Right kidney (tissue), 1 donor: ENCODE measurements around the gene PRKAR1B.

ENCODE experiments used
- DNase-seq: peaks from one replicate; pipeline ENCODE4 v3.0.0-alpha.2; 2016

Gene PRKAR1B

DNA sequence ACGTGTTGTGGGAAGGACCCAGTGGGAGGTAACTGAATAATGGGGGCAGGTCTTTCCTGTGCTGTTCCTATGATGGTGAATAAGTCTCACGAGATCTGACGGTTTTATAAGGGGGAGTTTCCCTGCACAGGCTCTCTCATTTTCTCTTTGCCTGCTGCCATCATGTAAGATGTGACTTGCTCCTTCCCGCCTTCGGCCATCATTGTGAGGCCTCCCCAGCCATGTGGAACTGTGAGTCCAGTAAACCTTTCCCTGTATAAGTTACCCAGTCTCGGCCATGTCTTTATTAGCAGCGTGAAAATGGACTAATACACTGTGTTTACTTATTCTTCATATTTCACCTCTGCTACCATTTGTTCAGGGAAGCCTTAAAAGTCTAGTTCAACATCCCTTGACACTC lies 2.8 kb downstream of the PRKAR1B start:
- DNase-seq = no peak

DNA sequence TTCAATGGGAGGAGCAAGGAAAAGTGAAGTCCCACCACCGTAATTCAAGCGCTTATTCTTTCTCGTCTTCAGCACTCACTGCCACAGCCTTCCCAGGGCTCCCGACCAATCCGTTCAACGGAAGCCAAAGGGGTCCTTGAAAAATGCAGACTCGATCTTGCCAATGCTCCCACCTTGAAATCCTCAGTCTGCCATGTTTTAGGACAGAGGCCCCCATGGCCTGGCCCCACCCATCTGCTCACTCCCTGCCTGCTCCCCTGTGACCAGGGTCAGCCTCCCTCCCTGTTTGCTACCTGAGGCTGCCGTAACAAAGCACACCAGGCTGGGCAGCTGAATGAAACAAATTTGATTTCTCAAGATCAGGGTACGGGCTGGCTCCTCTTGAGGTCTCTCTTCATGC lies 3.5 kb downstream of the PRKAR1B start:
- no peak for DNase-seq

DNA sequence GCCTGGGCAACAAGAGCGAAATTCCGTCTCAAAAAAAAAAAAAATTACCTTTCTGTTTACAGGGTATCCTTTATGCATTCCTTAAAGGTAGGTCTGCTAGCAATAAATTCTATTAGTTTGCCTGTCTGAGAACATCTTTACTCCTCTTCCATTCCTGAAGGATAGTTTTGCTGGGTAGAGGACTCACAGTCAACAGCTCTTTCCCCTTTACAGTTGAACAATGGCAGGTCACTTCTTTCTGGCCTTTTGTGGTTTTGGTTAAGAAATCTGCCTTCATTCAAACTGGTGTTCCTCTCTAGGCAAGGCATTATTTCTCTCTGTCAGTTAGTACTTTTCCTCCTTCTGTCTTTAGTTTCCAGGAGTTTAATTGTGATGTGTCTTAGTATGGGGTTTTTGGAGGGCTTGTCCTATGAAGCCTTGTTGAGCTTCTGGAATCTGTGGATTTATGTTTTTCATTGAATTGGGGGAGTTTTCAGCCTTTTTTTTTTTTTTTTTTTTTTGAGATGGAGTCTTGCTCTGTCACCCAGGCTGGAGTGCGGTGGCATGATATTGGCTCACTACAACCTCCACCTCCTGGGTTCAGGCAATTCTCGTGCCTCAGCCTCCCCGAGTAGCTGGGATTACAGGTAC lies 5.3 kb downstream of the PRKAR1B start:
- no peak for DNase-seq

GRCh38 chr7:716636-717035 lies 10.4 kb downstream of the PRKAR1B start:
- no peak for DNase-seq

DNA sequence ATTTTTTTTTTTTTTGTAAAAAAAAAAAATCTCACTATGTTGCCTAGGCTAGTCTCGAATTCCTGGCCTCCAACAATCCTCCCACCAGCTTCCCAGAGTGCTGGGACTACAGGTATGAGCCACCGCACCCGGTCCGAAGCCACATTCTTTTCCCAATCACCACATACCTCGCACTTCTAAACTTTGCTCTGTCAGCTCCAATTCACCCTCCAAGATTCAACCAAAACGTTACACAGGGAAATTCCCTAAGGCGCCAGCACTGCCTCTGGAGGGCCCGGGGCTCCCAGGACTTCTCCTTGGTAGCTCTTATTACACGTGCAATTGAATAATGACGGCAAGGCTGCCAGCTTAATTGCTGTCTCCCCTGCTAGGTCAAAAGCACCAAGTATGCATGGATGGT lies 10.9 kb downstream of the PRKAR1B start:
- DNase-seq = no peak

DNA sequence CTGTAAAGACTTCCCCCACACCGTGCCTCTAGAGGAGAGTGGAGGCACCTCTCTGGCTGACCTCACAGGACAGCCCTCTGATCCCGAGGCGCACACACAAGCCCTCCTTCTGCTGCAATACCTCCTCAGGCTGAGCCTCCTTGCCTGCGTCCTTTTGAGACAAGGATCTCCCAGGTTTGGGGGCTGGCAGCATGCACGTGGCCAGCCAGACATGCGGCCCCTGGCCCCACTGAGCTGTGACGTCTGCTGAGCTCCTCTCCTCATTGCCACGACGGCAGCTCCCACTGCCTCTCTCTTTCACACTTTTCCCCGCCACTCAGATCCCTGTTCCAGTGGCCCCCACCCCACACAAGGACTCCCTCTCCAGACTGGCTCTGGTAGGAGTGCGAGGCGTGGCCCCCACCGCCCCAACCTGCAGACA lies 12.8 kb downstream of the PRKAR1B start:
- DNase-seq = no peak

DNA sequence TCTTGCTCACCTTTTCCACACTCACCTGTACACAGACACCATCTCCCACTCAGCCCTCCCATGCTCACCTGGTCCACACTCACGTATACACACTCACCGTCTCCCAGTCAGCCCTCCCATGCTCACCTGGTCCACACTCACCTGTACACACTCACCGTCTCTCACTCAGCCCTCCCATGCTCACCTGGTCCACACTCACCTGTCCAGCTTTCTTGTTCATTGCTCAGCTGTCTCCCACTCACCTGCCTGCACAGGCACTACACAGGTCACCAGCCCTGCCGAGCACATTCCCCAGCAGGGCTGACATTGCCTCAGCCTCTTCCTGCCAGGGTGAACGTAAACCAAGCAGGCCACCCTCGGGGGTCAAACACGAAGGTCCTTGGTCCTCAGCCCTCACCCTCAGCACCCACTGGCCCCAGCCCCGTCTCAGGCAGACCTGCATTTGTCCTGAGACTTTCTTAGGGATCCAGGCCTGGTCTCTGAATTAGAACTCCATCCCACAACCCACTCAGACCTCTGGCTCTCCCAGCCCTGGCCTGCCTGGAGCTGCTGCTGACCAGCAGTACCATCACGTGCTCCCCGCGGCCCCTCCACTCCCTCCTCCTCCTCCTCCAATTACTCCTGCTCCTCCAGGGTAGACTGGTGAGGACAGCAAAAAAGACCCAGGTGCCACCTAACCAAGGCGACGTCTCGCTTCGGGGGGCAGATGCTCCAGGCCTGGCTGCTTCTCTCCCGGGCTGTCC lies 13.4 kb downstream of the PRKAR1B start:
- DNase-seq = no peak

- no peak for DNase-seq
Measured at GRCh38 chr7:713139-713457, 14.0 kb downstream of the PRKAR1B start.

DNA sequence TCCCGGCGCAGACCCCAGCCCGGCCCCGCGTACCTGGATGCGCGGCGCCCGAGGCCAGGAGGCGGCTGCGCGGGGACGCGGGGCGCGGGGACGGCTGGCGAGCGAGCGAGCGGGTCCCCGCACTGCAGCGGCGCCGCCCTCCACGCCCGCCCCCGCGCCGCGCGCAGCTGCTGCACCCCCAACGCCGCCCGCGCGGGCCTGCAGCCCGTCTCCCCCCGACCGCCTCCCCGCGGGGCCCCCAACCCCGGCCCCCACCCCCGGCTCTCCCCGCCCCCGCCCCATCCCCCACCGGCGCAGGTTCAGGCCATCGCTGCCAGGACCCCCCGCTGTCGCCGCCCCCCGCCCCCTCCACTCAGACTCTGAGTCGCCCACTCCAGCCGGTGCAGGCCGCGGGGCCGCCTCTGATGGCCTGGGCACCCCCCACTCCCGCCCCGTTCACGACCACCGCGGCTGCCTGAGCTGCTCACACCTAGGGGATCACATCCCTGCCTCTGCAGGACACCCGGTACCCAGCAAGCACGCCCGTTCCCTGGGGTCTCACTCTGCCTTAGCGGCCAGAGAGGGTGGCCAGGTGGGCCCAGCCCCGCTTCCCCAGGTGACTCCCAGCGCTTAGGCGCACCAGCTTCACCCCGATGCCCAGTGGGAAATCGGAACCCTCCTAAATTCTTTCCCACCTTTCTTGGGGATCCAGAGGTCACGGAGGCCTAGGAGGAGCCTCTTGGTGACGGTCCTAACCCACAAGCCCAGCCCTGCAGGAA lies 14.5 kb downstream of the PRKAR1B start:
- DNase-seq = no peak

- DNase-seq = no peak
Measured at GRCh38 chr7:711922-712380, 15.1 kb downstream of the PRKAR1B start.

DNA sequence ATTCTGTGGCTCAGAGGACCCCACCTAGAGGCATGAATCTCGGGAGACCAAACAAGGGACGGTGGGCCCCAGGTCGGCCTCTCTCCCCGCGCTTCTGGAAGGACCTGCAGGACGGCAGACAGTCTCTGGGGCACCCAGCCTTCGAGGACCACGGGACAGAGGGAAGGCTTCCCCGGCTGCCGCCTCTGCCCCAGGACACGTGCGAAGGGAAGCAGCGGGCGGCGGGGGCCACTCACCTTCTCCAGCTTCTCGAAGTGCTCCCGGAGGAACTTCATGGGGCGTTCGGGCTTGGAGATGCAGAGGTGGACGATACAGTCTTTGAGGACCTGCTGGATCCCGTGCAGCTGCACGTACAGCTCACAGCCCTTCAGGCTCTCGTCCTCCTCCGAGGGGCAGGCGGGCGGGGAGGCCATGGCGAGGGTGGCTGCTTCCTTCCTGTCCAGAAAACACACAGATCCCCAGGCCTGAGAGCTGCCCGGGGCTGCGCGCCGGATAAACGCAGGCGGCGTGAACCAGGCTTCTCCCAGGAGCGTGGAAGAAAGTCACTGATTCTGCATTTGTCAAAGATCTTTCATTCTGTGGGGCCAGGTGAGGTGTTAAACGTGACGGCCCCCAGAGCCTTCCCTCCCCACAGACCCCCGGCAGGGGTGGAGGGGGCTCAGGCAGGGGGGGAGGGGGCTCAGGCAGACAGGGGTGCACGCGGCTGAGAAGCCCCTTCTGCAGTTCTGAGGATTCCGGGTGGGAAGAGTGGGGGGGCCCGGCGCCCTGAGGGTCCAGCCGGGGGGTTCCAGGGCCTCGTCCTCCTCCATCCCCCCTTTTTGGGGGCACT lies 15.8 kb downstream of the PRKAR1B start:
- DNase-seq = peak; percentile 56

DNA sequence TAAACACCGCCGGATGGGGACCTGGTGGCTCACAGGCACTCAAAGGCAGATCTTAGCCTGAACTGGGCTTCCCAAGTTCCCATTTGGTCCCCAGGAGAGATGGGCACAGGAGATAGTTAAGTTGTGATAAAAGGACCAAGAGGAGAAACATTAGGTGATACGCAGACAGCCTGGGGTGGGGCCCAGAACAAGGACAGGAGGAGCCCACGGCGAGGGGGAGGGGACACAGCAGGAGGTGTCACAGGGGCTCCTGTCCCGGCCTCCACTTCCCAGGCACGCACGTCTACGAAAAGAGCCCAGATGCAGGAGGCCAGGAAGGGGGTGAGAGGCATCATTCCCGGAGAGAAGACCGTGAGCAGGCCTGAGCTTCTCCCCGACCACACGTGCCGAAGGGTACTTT lies 16.9 kb downstream of the PRKAR1B start:
- no peak for DNase-seq

GRCh38 chr7:707296-708000 lies 19.6 kb downstream of the PRKAR1B start:
- DNase-seq = no peak

- DNase-seq = no peak
Measured at GRCh38 chr7:706721-707120, 20.4 kb downstream of the PRKAR1B start.

DNA sequence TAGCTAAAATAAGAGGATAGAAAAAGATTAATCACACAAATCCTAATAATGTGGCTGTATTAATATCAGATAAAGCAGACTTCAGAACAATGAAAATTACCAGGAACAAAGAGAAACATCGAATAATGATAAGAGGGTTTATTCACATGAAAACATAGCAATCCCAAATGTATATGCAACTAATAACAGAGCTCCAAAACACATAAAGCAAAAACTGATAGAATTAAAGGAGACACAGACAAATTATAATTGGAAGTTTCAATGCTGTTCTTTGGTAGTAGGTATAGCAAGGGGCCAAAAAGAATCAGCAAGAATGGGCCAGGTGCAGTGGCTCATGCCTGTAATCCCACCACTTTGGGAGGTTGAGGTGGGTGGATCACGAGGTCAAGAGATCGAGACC lies 24.0 kb downstream of the PRKAR1B start:
- no peak for DNase-seq

- no peak for DNase-seq
Measured at GRCh38 chr7:701086-701671, 25.9 kb downstream of the PRKAR1B start.

GRCh38 chr7:699476-700170 lies 27.5 kb downstream of the PRKAR1B start:
- DNase-seq = no peak

GRCh38 chr7:698515-699475 lies 28.3 kb downstream of the PRKAR1B start:
- no peak for DNase-seq

DNA sequence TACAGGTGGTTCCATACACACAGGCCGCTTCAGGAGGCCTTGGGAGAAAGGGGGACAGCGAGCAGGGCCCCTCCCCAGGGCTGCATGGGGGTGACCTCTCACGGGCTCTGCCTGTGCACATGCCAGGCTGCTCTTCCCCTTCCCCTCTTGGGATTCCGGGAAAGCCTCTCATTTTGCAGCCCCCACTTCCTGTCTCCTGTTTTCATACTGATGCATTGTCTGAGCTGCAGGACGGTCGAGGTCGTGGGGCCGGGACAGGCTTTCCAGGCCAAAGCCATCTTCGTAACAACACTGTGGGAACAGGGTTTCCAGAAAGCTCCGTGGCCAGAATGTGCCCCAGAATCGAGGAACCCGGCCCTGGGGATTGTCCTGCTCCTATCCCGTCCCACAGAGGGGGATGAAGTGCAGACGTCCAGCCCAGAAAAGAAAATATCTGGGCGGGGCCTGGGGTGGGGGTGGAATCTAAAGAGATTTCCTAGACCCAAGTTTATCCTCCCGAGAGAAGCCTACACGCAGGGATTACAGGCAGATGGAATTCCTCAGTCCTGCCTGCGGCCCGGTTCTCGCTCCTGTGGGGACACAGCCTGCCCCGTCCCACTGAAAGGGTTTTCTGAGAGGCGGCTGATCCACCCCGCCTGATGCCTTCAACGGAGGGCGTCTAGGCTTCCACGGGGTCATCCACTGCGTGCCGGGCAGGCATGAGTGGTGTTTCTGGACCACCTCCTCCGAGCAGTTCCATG lies 30.1 kb downstream of the PRKAR1B start:
- no peak for DNase-seq
